GM21825 (cell line): ENCODE results near the gene PREP.
A peak's percentile ranks its signal among the peaks of the same experiment; 100 is the strongest.
"Not testable (repeated sequence)": the region's sequence is repeated elsewhere in the genome, so short reads cannot be mapped to it uniquely, and the experiment has no call there.

ENCODE experiments used
- ATAC-seq: cut with Tn5 transposase; IDR thresholded peaks from one replicate; pipeline ENCODE4 v1.9.1; 2021; ENCODE audit warnings: mild to moderate bottlenecking, moderate library complexity; ENCODE audit not compliant: unreplicated experiment

PREP gene

GRCh38 chr6:105402939-105403935, at the start of gene PREP:
TSS of gene PREP (minus strand) at chr6:105403082. CDS start at chr6:105402891, 191 bp downstream.
- peak; percentile 95 for ATAC-seq

GRCh38 chr6:105452376-105452775, 49.5 kb upstream of the PREP start:
- no peak for ATAC-seq

DNA sequence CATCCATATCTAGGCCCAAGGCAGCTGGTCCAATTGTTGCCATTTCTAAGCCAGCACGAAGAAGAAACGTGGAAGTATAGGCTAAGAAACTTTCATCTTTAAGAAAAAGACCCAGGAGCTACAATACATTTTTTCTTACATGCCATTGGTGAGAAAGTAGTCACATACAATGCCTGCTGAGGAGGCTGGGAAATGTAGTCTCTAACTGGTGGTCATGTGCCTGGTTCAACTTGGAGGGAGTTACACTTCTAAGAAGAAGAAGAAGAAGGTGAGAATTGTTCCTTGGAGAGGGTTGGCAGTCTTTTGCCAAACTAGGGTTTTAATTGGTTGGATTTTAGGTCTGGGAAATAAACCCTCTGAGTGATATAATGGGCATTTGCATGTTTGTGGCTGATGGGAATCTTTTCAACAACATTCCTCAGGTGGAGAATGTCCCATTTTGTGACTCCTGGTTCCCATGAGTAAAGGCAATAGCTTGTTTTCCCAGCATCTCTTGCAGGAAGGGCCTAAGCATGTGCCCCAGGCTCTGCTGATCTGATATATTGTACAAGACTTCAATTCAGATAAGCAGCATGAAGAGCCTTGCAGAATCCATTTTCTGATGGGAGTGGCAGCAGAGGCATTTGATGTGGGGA, 47.0 kb upstream of the PREP start:
- no peak for ATAC-seq

DNA sequence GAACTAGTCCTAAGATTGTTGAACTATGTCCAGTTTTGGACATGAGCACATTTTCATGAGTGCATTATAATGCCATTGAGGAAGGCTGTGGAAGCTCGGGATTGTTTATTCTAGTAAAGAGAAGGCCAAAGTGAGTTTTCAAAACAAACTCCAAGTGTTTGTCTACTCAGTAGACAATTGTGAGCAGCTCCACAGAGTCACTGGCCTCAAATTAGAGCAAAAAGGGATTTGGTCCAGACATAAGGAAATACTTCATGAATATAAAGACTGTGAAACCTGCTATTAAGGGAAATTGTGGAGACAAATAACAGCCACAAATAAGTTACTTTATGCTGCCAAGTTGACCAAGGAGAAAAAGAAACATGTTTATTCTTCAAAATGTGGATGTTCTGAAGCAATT, 42.6 kb upstream of the PREP start:
- ATAC-seq = no peak

DNA sequence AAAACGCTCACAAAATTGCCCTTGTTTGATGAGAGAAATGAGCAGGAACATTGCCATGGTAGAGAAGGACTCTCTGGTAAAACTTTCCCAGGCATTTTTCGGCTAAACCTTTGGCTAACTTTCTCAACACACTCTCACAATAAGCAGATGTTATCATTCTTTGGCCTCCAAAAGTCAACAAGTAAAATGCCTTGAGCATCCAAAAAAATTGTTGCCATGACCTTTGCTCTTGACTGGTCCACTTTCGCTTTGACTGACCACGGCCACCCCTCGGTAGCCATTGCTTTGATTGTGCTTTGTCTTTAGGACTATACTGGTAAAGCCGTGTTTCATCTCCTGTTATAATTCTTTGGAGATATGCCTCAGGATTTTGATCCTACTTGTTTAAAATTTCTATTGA, 41.1 kb upstream of the PREP start:
- no peak for ATAC-seq

- ATAC-seq = no peak
Measured at GRCh38 chr6:105442369-105442768, 39.5 kb upstream of the PREP start.

DNA sequence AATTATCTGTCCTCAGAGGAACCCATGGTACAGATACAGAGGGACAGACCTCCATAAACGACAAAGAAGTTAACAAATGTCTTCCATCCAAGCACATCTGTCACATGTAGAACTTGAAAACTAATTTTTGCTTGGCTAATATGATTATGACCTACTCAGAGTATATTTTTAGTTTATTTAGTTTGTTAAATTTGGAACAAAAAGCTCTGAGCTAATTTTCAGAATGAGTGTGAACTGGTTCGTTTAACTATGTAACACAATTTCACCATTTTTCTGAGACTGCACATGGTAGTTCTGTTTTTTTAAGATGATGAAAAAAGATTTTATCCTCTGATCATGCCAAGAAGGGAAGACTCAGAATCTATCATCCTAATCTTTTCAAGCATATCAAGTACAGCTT, 34.4 kb upstream of the PREP start:
- no peak for ATAC-seq

- ATAC-seq = no peak
Measured at GRCh38 chr6:105433723-105434122, 30.8 kb upstream of the PREP start.

DNA sequence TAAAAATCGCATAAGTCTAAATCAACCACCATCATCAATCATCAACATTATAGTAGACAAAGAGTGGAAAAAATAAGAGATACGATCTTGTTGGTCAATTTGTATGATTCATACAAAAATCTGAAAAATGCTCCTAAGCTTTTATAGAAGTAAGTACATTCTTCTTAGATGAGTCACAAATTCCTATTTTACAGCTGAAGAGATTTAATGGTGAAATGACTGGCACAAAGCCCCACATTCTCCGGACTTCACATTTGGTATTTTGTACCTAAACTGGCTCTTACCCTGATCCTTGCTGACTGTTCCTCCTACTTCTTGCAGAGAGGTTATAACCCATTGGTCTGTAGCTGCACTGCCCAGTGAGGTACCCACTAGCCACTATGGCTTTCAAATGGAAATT, 29.9 kb upstream of the PREP start:
- ATAC-seq = no peak

GRCh38 chr6:105431226-105431625, 28.3 kb upstream of the PREP start:
- ATAC-seq = no peak

- no peak for ATAC-seq
Measured at GRCh38 chr6:105430685-105431084, 27.8 kb upstream of the PREP start.

DNA sequence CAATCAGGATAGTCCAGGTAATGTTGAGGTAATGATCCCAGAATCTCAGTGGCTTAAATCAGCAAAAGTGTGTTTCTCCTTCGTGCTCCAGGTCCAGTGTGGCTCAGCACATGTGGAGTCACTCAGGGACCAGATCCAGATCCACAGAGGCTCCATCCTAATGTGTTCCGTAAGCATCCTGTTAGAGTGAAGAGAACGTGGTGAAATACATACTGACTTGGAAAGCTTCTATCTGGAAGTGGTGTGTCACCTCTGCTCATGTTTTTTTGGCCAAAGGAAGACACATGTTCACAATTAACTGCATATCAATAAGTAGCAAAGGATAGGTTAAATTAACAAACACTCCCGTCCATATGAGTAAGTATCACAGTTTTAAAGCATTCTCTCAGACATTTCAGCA, 26.8 kb upstream of the PREP start:
- no peak for ATAC-seq

DNA sequence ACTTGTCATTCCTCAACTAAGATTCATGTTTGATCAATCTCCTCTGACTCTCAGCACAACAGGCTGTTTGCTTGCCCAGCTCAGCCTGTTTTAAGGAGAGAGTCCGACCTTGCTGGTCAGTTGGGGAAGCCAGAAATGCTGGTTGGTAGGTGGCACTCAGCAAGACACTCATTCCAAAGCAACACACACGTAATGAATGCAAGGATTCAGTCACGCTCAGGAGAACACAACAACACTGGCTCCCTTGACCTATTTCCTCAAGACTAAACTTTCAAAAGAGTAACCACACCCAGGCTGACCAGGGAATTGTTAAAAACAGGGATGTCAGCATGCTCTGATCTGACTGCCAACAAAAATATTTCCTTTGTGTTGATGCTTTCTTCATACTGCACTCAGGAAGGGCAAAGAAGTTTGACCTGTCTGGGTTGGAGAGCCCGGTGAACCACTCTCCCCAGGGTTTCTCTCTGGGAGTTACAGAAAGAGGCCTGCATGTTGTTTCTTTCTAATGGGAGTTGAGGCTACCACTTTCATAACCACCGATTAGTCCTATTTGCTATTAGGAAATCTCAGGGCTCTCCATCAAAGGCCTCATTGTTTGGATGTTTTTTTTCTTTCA, 25.6 kb upstream of the PREP start:
- ATAC-seq = no peak

- peak; percentile 74 for ATAC-seq
Measured at GRCh38 chr6:105424175-105424783, 21.4 kb upstream of the PREP start.

- ATAC-seq = not testable (repeated sequence)
Measured at GRCh38 chr6:105416971-105417370, 14.1 kb upstream of the PREP start.

DNA sequence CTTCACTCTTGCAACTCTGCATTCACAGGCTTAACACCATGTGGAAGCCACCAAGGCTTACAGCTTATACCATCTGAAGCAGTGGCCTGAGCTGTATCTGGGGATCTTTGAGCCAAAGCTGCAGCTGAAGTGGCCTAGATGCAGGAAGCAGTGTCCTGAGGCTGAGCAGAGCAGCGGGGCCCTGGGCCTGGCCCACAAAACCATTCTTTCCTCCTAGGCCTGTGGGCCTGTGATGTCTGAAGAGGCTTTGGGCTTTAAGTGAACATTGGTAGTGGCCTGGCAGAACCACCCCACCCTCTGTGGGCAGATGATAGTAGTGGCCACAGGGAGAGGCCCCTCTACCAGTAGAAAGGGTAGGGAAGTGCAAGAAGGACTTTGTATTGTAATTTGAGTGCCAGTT, 6.9 kb upstream of the PREP start:
- no peak for ATAC-seq

GRCh38 chr6:105402090-105402938, 568 bp downstream of the PREP start:
- peak; percentile 46 for ATAC-seq

DNA sequence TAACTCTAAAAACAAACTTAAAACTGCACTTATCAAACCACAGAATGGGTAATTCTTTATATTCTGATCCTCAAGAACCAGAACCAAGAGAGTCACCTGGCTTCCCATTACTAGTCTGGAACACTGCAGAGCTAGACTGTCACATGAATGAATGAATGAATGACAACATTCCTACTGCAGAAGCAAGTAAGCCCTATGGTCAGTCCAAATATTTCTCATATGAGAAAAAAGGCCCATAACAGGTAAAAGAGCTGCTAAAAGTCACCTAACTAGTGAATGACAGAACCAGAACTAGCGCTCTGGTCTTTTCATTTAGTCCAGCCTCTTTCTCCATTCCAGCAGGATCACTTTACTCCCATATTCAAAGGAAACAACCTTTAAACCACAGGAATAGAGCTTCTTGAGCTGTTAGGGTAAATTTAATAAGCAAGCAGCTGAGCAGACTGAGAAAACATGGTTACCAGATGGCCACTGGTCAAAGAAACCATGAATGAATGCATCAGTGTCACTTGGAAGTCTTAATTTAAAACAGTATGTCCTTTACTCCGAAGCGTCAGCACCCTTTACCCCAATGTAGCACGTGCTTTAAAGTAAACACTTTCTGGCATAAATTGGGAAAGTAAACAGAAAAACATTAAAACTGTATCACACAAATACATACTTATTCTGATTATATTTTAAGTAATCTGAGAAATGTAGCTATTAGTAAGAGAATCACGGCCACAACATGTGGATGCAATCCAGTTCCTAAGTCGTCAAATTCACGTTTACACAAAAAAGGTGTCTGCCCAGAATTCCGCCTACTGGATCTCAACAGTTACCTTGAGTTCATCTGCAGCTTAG, 1.4 kb downstream of the PREP start:
- ATAC-seq = no peak

GRCh38 chr6:105400501-105400900, 2.4 kb downstream of the PREP start:
- ATAC-seq = no peak
